WTC11 (cell line): ENCODE measurements around the gene FAM118B. TPM values are rescaled to one million over a fixed set of nuclear protein-coding genes. Genes with fewer than 3 reads are reported as not detected.
A peak's percentile ranks its signal among the peaks of the same experiment; 100 is the strongest.

Source experiments
- ATAC-seq: fragments of 200-7000 bp; cut with Tn5 transposase; 2 replicates; pipeline ENCODE4 v1.10.0; 2021; ENCODE audit warnings: mild to moderate bottlenecking, moderate library complexity
- CTCF ChIA-PET: fragments of 300-600 bp; sonication (Branson Sonifier 250); formaldehyde crosslinking; loops from one replicate; lab custom pipeline; 2021; ENCODE audit warnings: antibody characterized with exemption; lab: Charles Lee
- POLR2A ChIA-PET: fragments of 350-600 bp; sonication (Branson Sonifier 250); formaldehyde crosslinking; loops from one replicate; lab custom pipeline; 2021; ENCODE audit warnings: antibody characterized with exemption; lab: Charles Lee
- DNase-seq: peaks from one replicate; pipeline ENCODE4 v3.0.0; 2021; ENCODE audit warnings: low spot score
- H3K27ac Mint-ChIP-seq: 2 replicates; pipeline ENCODE4 v1.8.0; 2021; ENCODE audit warnings: mixed read lengths
- H3K27me3 Mint-ChIP-seq: 2 replicates; pipeline ENCODE4 v1.8.0; 2021; ENCODE audit warnings: low read depth, mild to moderate bottlenecking, moderate library complexity, mixed read lengths
- H3K36me3 Mint-ChIP-seq: 2 replicates; pipeline ENCODE4 v1.8.0; 2021; ENCODE audit warnings: mixed read lengths
- H3K4me1 Mint-ChIP-seq: 2 replicates; pipeline ENCODE4 v1.8.0; 2022; ENCODE audit warnings: mixed read lengths
- H3K4me3 Mint-ChIP-seq: 2 replicates; pipeline ENCODE4 v1.8.0; 2021; ENCODE audit warnings: mild to moderate bottlenecking, moderate library complexity, mixed read lengths
- H3K9me3 Mint-ChIP-seq: 2 replicates; pipeline ENCODE4 v1.8.0; 2021; ENCODE audit warnings: mixed read lengths
- ATF6 ChIP-seq: sonication (generic); formaldehyde crosslinking; IDR thresholded peaks from 2 replicates; pipeline ENCODE4 v1.8.1; 2023; ENCODE audit warnings: mild to moderate bottlenecking, missing genetic modification reagents
- E2F5 ChIP-seq: sonication (generic); formaldehyde crosslinking; IDR thresholded peaks from 2 replicates; pipeline ENCODE4 v1.8.1; 2022; ENCODE audit warnings: mild to moderate bottlenecking, moderate library complexity, missing genetic modification reagents
- EMX1 ChIP-seq: fragments of 250-450 bp; sonication (Bioruptor Pico); IDR thresholded peaks from 2 replicates; pipeline ENCODE4 v1.8.0; 2021; ENCODE audit warnings: mild to moderate bottlenecking
- GABPB1 ChIP-seq: sonication (generic); formaldehyde crosslinking; IDR thresholded peaks from 2 replicates; pipeline ENCODE4 v1.8.1; 2023; ENCODE audit warnings: mild to moderate bottlenecking, missing genetic modification reagents
- GTF2I ChIP-seq: fragments of 250-450 bp; sonication (Bioruptor Pico); conservative IDR thresholded peaks from 2 replicates; pipeline ENCODE4 v1.4.0; 2021; ENCODE audit warnings: mild to moderate bottlenecking
- NR1H2 ChIP-seq: sonication (generic); formaldehyde crosslinking; IDR thresholded peaks from 2 replicates; pipeline ENCODE4 v1.9.0; 2021; ENCODE audit warnings: mild to moderate bottlenecking, moderate library complexity, missing genetic modification reagents
- NR3C1 ChIP-seq: sonication (generic); formaldehyde crosslinking; conservative IDR thresholded peaks from 2 replicates; pipeline ENCODE4 v1.8.1; 2023; ENCODE audit warnings: low read depth, mild to moderate bottlenecking, missing genetic modification reagents
- PREB ChIP-seq: sonication (generic); formaldehyde crosslinking; IDR thresholded peaks from 2 replicates; pipeline ENCODE4 v1.8.1; 2022; ENCODE audit warnings: mild to moderate bottlenecking, missing genetic modification reagents, moderate library complexity, borderline replicate concordance
- RELA ChIP-seq: sonication (generic); formaldehyde crosslinking; IDR thresholded peaks from 2 replicates; pipeline ENCODE4 v1.8.1; 2022; ENCODE audit warnings: missing genetic modification reagents, mild to moderate bottlenecking, borderline replicate concordance
- STAT6 ChIP-seq: sonication (generic); formaldehyde crosslinking; conservative IDR thresholded peaks from 2 replicates; pipeline ENCODE4 v1.8.1; 2023; ENCODE audit warnings: mild to moderate bottlenecking, low read depth, missing genetic modification reagents, moderate library complexity
- TEAD4 ChIP-seq: sonication (generic); formaldehyde crosslinking; IDR thresholded peaks from 2 replicates; pipeline ENCODE4 v1.8.0; 2022; ENCODE audit warnings: mild to moderate bottlenecking, missing genetic modification reagents
- ZNF121 ChIP-seq: sonication (generic); formaldehyde crosslinking; IDR thresholded peaks from 2 replicates; pipeline ENCODE4 v1.8.0; 2023; ENCODE audit warnings: missing genetic modification reagents
- ZNF532 ChIP-seq: fragments of 250-450 bp; sonication (Bioruptor Pico); IDR thresholded peaks from 2 replicates; pipeline ENCODE4 v1.9.0; 2021; ENCODE audit warnings: mild to moderate bottlenecking, borderline replicate concordance
- ZSCAN18 ChIP-seq: fragments of 250-450 bp; sonication (Bioruptor Pico); IDR thresholded peaks from 2 replicates; pipeline ENCODE4 v2.1.2; 2022; ENCODE audit warnings: mild to moderate bottlenecking, moderate library complexity
- total RNA-seq: library from RNA; stranded (reverse); gene quantifications from 3 replicates; pipeline ENCODE4 v1.2.3, GENCODE V29; 2021

The FAM118B gene
- total RNA-seq, 1 experiment from 2014 or later: 35.3 TPM

- TF ChIP-seq ZNF532 (CRISPR knock-in tag) (no peak), GABPB1 (no peak), EMX1 (CRISPR knock-in tag) (no peak), PREB (CRISPR knock-in tag) (no peak), RELA (CRISPR knock-in tag) (no peak), NR1H2 (CRISPR knock-in tag) (no peak), STAT6 (CRISPR knock-in tag) (no peak), ZSCAN18 (no peak)
- TF ChIP-seq, all 79 proteins: peak for 0
These were observed 5.1 kb downstream of the FAM118B start (continued) for GRCh38 chr11:126216526-126217305.

GRCh38 chr11:126217491-126217890, 5.9 kb downstream of the FAM118B start:
- H3K4me1 Mint-ChIP-seq: peaks cover 8% of the 10 kb centered on the region
- no peak overlapping the region for H3K4me3 Mint-ChIP-seq
- peak overlapping the region; percentile 5; the same call in 1 of the 2 replicates for H3K27ac Mint-ChIP-seq
- POLR2A ChIA-PET: no interaction called here
- no peaks in the 10 kb centered on the region for H3K9me3 Mint-ChIP-seq
- no peaks in the 10 kb centered on the region for H3K27me3 Mint-ChIP-seq
- TF ChIP-seq ZNF121 (no peak), GTF2I (no peak)
- CTCF ChIA-PET: no interaction called here
- H3K36me3 Mint-ChIP-seq: peaks cover 2% of the 10 kb centered on the region; the same call in 1 of the 2 replicates
- DNase-seq (no peak), ATAC-seq (no peak)

GRCh38 chr11:126219547-126219946, 8.0 kb downstream of the FAM118B start:
- no peak overlapping the region for H3K27ac Mint-ChIP-seq
- H3K36me3 Mint-ChIP-seq: peaks cover 2% of the 10 kb centered on the region; the same call in 1 of the 2 replicates
- ChIA-PET POLR2A (no interaction called here), CTCF (no interaction called here)
- no peak for ATAC-seq
- TF ChIP-seq TEAD4 (CRISPR knock-in tag) (no peak), E2F5 (CRISPR knock-in tag) (no peak), NR3C1 (CRISPR knock-in tag) (no peak), ATF6 (CRISPR knock-in tag) (no peak)
- no peak overlapping the region for H3K4me3 Mint-ChIP-seq
- DNase-seq: no peak
- no peaks in the 10 kb centered on the region for H3K27me3 Mint-ChIP-seq
- H3K9me3 Mint-ChIP-seq: peaks cover 3% of the 10 kb centered on the region; the same call in 1 of the 2 replicates
- H3K4me1 Mint-ChIP-seq: no peaks in the 10 kb centered on the region
